KBM-7 (cell line): ENCODE measurements around the gene ACTN4.

Experiments
- DNase-seq: peaks from one replicate; pipeline ENCODE4 v3.0.0-alpha.2; 2015
- in situ Hi-C: fragments of 300-500 bp; cut with MboI; formaldehyde crosslinking; loops from 2 replicates; pipeline ENCODE4 v1.14.3; 2020; ENCODE audit warnings: low sequenced_read_pairs, low pct_unique_long_range_greater_than_20kb, mixed read lengths

Gene ACTN4

GRCh38 chr19:38703509-38703908 lies 56.1 kb downstream of the ACTN4 start:
- no peak for DNase-seq
- in situ Hi-C loops = no loop called here

- in situ Hi-C loops = no loop called here
- no peak for DNase-seq
Observed at GRCh38 chr19:38704488-38705026, 57.1 kb downstream of the ACTN4 start.

GRCh38 chr19:38705197-38706019 lies 58.0 kb downstream of the ACTN4 start:
- DNase-seq = no peak
- in situ Hi-C loops = no loop called here

GRCh38 chr19:38706792-38707511 lies 59.5 kb downstream of the ACTN4 start:
- DNase-seq = no peak
- in situ Hi-C loops = no loop called here

DNA sequence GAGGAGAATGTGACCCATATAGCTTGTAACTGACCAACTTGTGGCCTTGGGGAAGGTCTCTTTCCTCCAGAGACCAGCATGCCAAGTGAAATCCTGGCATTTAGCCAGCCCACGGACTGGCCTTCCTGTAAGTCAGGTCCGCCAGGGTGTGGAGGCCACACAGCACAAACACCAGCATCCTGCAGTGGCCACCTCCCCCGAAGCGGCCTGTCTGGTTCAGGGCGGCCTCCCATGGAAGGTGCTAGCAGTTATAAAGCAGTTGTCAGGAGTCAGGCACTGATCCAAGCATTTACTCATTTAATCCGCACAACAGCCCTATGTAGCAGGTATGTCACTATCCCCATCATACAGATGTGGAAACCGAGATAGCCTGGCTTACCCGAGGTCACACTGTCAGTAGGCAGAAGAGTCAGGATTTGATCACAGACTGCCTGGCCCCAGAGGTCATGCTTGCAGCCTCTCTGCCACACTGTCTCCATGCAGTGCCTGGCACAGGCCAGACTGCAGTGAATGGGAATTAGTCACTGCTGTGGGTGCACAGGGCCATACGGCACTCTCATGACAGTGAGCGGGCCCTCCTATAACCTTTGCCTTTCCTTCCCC lies 60.2 kb downstream of the ACTN4 start:
- DNase-seq = no peak
- in situ Hi-C loops = no loop called here

DNA sequence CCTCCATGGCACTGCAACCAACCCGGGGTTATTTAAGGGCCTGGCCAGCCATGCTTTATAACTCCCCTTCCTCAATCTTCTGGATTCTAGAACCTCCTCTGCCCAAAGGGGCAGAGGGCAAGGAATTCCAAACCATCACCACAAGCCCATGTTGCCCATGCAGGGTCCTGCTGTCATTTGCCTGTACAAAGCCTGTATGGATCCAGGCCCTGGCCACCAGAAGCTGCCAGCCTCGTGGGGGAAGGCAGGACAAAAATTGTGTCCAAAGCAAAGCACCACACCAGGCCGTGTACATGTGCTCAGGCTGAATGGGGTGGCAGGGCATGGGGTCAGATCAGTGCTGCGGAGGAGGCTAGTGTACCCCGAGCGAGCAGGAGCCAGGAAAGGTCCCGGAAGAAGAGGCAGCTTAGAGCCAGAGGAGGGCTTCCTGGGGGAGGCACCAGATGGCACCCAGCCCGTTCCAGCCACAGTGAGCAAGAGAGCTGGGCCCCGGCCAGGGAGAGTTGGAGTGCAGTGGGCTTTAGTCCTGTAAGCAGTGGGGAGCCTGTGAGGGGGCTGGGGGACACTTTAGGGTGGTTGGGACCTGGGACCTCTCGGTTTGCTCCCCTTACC lies 61.1 kb downstream of the ACTN4 start:
- in situ Hi-C loops = no loop called here
- no peak for DNase-seq

DNA sequence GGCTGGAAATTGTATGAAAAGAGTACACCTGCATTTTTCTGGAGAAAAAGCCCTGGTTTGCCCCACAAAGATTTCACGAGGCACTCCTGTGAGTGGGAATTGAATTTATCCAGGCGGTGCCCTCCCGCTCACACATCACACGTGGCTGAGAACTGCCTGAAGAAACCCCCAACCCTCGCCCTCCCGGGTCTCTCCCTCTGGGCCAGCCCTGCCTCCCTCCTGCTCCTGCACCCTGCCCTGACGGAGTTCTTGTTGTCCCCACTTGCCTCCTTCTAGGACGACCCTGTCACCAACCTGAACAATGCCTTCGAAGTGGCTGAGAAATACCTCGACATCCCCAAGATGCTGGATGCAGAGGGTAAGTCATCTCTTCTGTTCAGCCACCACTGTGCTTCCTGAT lies 61.7 kb downstream of the ACTN4 start:
- DNase-seq = no peak
- in situ Hi-C loops = no loop called here

- in situ Hi-C loops = no loop called here
Observed at GRCh38 chr19:38709671-38710415, 62.4 kb downstream of the ACTN4 start.

GRCh38 chr19:38710416-38710702 lies 62.9 kb downstream of the ACTN4 start:
- in situ Hi-C loops = no loop called here
- DNase-seq = no peak

More at GRCh38 chr19:38709671-38710415, 62.4 kb downstream of the ACTN4 start:
- DNase-seq = no peak

- in situ Hi-C loops = no loop called here
- no peak for DNase-seq
Observed at GRCh38 chr19:38710928-38711725, 63.7 kb downstream of the ACTN4 start.

DNA sequence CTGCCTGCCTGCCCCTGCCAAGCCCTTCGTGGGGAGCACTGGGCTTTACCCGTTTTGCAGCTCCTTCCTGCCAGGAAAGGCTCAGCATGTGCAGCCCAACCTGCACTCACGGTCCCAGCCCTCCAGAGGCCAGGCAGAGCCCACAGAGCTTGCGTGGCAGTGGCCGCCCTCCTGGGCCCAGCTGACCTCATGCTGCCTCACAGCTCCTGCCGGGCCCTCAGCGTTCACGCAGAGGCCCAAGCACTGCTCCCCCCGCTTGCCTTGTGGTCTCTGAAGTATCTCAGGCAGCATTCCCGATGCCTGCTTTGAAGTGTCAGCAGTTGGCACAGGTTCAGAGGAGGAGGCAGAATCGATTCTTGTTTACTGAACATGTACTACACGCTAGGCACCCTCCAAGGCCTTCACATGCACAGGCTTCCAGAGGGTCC lies 64.3 kb downstream of the ACTN4 start:
- in situ Hi-C loops = no loop called here
- no peak for DNase-seq

- no peak for DNase-seq
- in situ Hi-C loops = no loop called here
Observed at GRCh38 chr19:38712161-38712748, 64.8 kb downstream of the ACTN4 start.

- in situ Hi-C loops = no loop called here
- no peak for DNase-seq
Observed at GRCh38 chr19:38713227-38713649, 65.8 kb downstream of the ACTN4 start.

DNA sequence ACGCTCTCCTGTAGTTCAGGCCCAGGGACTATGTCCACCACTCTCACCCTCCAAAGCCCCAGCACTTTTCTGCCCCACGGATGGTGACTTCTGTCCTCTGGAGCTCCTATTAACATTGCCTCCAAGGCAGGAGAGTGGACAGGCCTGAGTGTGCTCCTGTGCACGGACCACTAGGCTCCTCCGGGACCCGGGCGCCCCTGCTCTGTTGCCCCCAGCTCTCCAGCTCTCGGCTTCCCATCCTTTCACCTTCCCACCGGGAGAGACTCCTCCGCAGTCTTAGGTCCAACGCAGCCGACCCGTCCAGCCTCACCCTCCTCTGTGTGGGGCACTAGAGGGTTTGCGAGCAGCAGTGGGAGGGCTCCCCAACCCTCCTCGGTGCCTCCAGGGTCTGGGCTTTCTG lies 66.4 kb downstream of the ACTN4 start:
- DNase-seq = no peak
- in situ Hi-C loops = no loop called here

DNA sequence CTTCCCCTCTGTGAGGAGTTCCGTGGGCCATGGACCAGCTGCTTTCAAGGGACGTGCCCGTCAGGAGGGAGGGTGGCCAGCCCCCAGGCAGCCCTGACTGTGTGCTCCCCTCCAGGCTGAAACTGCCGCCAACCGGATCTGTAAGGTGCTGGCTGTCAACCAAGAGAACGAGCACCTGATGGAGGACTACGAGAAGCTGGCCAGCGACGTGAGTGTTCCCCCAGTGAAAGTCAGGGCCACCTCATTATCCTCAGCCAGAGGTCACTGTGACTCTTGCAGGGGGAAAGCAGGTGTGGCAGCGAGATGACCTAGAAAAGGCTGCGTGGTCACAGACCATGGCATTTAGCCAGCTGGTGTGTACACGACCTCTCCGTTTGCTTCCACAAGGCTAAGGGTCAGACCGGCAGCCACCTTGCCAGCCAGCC lies 66.9 kb downstream of the ACTN4 start:
- in situ Hi-C loops = no loop called here
- no peak for DNase-seq

DNA sequence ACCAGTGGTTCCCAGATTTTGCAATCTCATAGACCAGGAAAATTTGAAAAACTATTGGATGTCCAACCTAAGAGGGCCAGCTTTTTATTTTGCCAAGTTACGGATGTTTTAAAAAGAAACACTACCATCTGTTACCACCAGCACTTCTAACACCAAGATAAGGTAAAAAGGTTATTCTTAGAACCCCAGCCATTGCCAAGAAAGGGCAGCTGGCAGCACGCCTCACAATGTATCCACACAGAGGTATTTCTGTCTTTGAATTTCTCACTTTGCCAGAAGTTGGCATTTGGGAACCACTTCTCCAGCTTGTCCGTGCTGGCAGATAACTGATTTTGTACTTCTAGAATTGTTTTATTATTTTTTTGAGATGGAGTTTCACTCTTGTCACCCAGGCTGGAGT lies 68.1 kb downstream of the ACTN4 start:
- no peak for DNase-seq

DNA sequence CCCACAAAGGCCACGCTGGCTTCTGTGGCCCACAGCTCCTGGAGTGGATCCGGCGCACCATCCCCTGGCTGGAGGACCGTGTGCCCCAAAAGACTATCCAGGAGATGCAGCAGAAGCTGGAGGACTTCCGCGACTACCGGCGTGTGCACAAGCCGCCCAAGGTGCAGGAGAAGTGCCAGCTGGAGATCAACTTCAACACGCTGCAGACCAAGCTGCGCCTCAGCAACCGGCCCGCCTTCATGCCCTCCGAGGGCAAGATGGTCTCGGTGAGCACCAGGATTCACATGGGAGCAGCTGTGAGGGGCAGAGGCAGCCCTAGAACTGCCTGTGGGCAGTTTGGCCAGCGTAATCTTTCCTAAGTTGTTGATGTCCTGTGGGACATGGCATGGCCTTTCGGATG lies 69.6 kb downstream of the ACTN4 start:
- in situ Hi-C loops = no loop called here
- no peak for DNase-seq

More for the DNA sequence above, 68.1 kb downstream of the ACTN4 start:
- in situ Hi-C loops = no loop called here

DNA sequence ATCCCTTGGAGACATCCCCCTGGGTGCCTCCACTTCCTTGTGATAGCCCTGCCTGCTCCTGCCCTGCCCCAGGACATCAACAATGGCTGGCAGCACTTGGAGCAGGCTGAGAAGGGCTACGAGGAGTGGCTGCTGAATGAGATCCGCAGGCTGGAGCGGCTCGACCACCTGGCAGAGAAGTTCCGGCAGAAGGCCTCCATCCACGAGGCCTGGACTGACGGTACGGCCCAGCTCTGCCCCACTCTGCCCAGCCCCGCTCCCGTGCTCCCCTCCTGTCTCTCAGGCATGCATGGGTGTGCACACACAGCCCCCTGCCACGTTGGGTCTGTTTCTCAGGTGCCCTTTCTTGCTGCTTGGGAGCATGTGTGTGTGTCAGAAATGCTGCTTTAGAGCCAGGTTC lies 70.4 kb downstream of the ACTN4 start:
- no peak for DNase-seq
- in situ Hi-C loops = no loop called here
